ENCODE data around the gene ABHD17C.

Gene ABHD17C

GRCh38 chr15:80764535-80764934 is 69.4 kb downstream of the ABHD17C start:
- H3K4me1 ChIP-seq (ENCODE audit: control insufficient read depth, insufficient read depth, low read length): no peaks in the 10 kb centered on the region
- H3K9ac ChIP-seq (ENCODE audit: low read length): no peak overlapping the region
- no peaks in the 10 kb centered on the region for H3K27me3 ChIP-seq (ENCODE audit: control insufficient read depth, insufficient read depth, low read length)
- no peak overlapping the region for H3K4me3 ChIP-seq (ENCODE audit: low read depth, low read length)
- H3K27ac ChIP-seq (ENCODE audit: low read depth, low read length): no peak overlapping the region
- H3K9me3 ChIP-seq (ENCODE audit: control insufficient read depth, insufficient read depth, low read depth, low read length): no peaks in the 10 kb centered on the region
- H3K36me3 ChIP-seq (ENCODE audit: control insufficient read depth, insufficient read depth, low read length): no peaks in the 10 kb centered on the region

- H3K4me3 ChIP-seq (ENCODE audit: low read depth, low read length): no peak overlapping the region
- H3K36me3 ChIP-seq (ENCODE audit: control insufficient read depth, insufficient read depth, low read length): no peaks in the 10 kb centered on the region
- H3K9me3 ChIP-seq (ENCODE audit: control insufficient read depth, insufficient read depth, low read depth, low read length): no peaks in the 10 kb centered on the region
- no peak overlapping the region for H3K27ac ChIP-seq (ENCODE audit: low read depth, low read length)
- H3K9ac ChIP-seq (ENCODE audit: low read length): no peak overlapping the region
- H3K4me1 ChIP-seq (ENCODE audit: control insufficient read depth, insufficient read depth, low read length): no peaks in the 10 kb centered on the region
- no peaks in the 10 kb centered on the region for H3K27me3 ChIP-seq (ENCODE audit: control insufficient read depth, insufficient read depth, low read length)
Measured at GRCh38 chr15:80766275-80766674, 71.2 kb downstream of the ABHD17C start.

- no peaks in the 10 kb centered on the region for H3K9me3 ChIP-seq (ENCODE audit: control insufficient read depth, insufficient read depth, low read depth, low read length)
- H3K4me1 ChIP-seq (ENCODE audit: control insufficient read depth, insufficient read depth, low read length): no peaks in the 10 kb centered on the region
- H3K9ac ChIP-seq (ENCODE audit: low read length): no peak overlapping the region
- no peaks in the 10 kb centered on the region for H3K36me3 ChIP-seq (ENCODE audit: control insufficient read depth, insufficient read depth, low read length)
- H3K27me3 ChIP-seq (ENCODE audit: control insufficient read depth, insufficient read depth, low read length): no peaks in the 10 kb centered on the region
- no peak overlapping the region for H3K27ac ChIP-seq (ENCODE audit: low read depth, low read length)
- no peak overlapping the region for H3K4me3 ChIP-seq (ENCODE audit: low read depth, low read length)
Measured at GRCh38 chr15:80768158-80768557, 73.0 kb downstream of the ABHD17C start.

- Histone ChIP-seq H3K9ac (ENCODE audit: low read length) (no peak overlapping the region), H3K4me3 (ENCODE audit: low read depth, low read length) (no peak overlapping the region), H3K36me3 (ENCODE audit: control insufficient read depth, insufficient read depth, low read length) (no peaks in the 10 kb centered on the region), H3K27ac (ENCODE audit: low read depth, low read length) (no peak overlapping the region), H3K27me3 (ENCODE audit: control insufficient read depth, insufficient read depth, low read length) (no peaks in the 10 kb centered on the region), H3K4me1 (ENCODE audit: control insufficient read depth, insufficient read depth, low read length) (no peaks in the 10 kb centered on the region), H3K9me3 (ENCODE audit: control insufficient read depth, insufficient read depth, low read depth, low read length) (no peaks in the 10 kb centered on the region)
Measured at GRCh38 chr15:80769153-80769828, 74.2 kb downstream of the ABHD17C start.

- no peaks in the 10 kb centered on the region for H3K9me3 ChIP-seq (ENCODE audit: control insufficient read depth, insufficient read depth, low read depth, low read length)
- no peak overlapping the region for H3K27ac ChIP-seq (ENCODE audit: low read depth, low read length)
- no peak overlapping the region for H3K9ac ChIP-seq (ENCODE audit: low read length)
- H3K4me1 ChIP-seq (ENCODE audit: control insufficient read depth, insufficient read depth, low read length): no peaks in the 10 kb centered on the region
- no peaks in the 10 kb centered on the region for H3K27me3 ChIP-seq (ENCODE audit: control insufficient read depth, insufficient read depth, low read length)
- no peaks in the 10 kb centered on the region for H3K36me3 ChIP-seq (ENCODE audit: control insufficient read depth, insufficient read depth, low read length)
- no peak overlapping the region for H3K4me3 ChIP-seq (ENCODE audit: low read depth, low read length)
Measured at GRCh38 chr15:80769829-80770705, 75.0 kb downstream of the ABHD17C start.

- Histone ChIP-seq H3K9ac (ENCODE audit: low read length) (no peak overlapping the region), H3K27me3 (ENCODE audit: control insufficient read depth, insufficient read depth, low read length) (peaks cover 4% of the 10 kb centered on the region), H3K27ac (ENCODE audit: low read depth, low read length) (no peak overlapping the region), H3K4me3 (ENCODE audit: low read depth, low read length) (no peak overlapping the region), H3K36me3 (ENCODE audit: control insufficient read depth, insufficient read depth, low read length) (no peaks in the 10 kb centered on the region), H3K4me1 (ENCODE audit: control insufficient read depth, insufficient read depth, low read length) (no peaks in the 10 kb centered on the region), H3K9me3 (ENCODE audit: control insufficient read depth, insufficient read depth, low read depth, low read length) (no peaks in the 10 kb centered on the region)
Measured at GRCh38 chr15:80773122-80773551, 78.0 kb downstream of the ABHD17C start.

- Histone ChIP-seq H3K4me3 (ENCODE audit: low read depth, low read length) (no peak overlapping the region), H3K9me3 (ENCODE audit: control insufficient read depth, insufficient read depth, low read depth, low read length) (no peaks in the 10 kb centered on the region), H3K4me1 (ENCODE audit: control insufficient read depth, insufficient read depth, low read length) (no peaks in the 10 kb centered on the region), H3K9ac (ENCODE audit: low read length) (no peak overlapping the region), H3K27me3 (ENCODE audit: control insufficient read depth, insufficient read depth, low read length) (peaks cover 12% of the 10 kb centered on the region), H3K36me3 (ENCODE audit: control insufficient read depth, insufficient read depth, low read length) (no peaks in the 10 kb centered on the region), H3K27ac (ENCODE audit: low read depth, low read length) (no peak overlapping the region)
Measured at GRCh38 chr15:80773792-80774352, 78.8 kb downstream of the ABHD17C start.

GRCh38 chr15:80774486-80774885 is 79.4 kb downstream of the ABHD17C start:
- Histone ChIP-seq H3K36me3 (ENCODE audit: control insufficient read depth, insufficient read depth, low read length) (no peaks in the 10 kb centered on the region), H3K4me1 (ENCODE audit: control insufficient read depth, insufficient read depth, low read length) (peaks cover under 1% of the 10 kb centered on the region; the same call in 1 of the 2 replicates), H3K4me3 (ENCODE audit: low read depth, low read length) (no peak overlapping the region), H3K27ac (ENCODE audit: low read depth, low read length) (no peak overlapping the region), H3K27me3 (ENCODE audit: control insufficient read depth, insufficient read depth, low read length) (peaks cover 17% of the 10 kb centered on the region), H3K9me3 (ENCODE audit: control insufficient read depth, insufficient read depth, low read depth, low read length) (no peaks in the 10 kb centered on the region), H3K9ac (ENCODE audit: low read length) (no peak overlapping the region)

GRCh38 chr15:80775338-80775737 is 80.2 kb downstream of the ABHD17C start:
- H3K27ac ChIP-seq (ENCODE audit: low read depth, low read length): no peak overlapping the region

GRCh38 chr15:80776420-80777045 is 81.4 kb downstream of the ABHD17C start:
- Histone ChIP-seq H3K4me1 (ENCODE audit: control insufficient read depth, insufficient read depth, low read length) (peaks cover 10% of the 10 kb centered on the region), H3K9me3 (ENCODE audit: control insufficient read depth, insufficient read depth, low read depth, low read length) (no peaks in the 10 kb centered on the region), H3K4me3 (ENCODE audit: low read depth, low read length) (no peak overlapping the region), H3K27ac (ENCODE audit: low read depth, low read length) (no peak overlapping the region), H3K36me3 (ENCODE audit: control insufficient read depth, insufficient read depth, low read length) (no peaks in the 10 kb centered on the region), H3K27me3 (ENCODE audit: control insufficient read depth, insufficient read depth, low read length) (peaks cover 37% of the 10 kb centered on the region), H3K9ac (ENCODE audit: low read length) (no peak overlapping the region)

More at GRCh38 chr15:80775338-80775737, 80.2 kb downstream of the ABHD17C start:
- H3K27me3 ChIP-seq (ENCODE audit: control insufficient read depth, insufficient read depth, low read length): peaks cover 25% of the 10 kb centered on the region
- H3K9me3 ChIP-seq (ENCODE audit: control insufficient read depth, insufficient read depth, low read depth, low read length): no peaks in the 10 kb centered on the region
- H3K4me1 ChIP-seq (ENCODE audit: control insufficient read depth, insufficient read depth, low read length): peaks cover 9% of the 10 kb centered on the region
- H3K36me3 ChIP-seq (ENCODE audit: control insufficient read depth, insufficient read depth, low read length): no peaks in the 10 kb centered on the region
- H3K4me3 ChIP-seq (ENCODE audit: low read depth, low read length): no peak overlapping the region
- no peak overlapping the region for H3K9ac ChIP-seq (ENCODE audit: low read length)
